PC-3 (cell line): ENCODE results near the gene PEX11B. TPM values are rescaled to one million over a fixed set of nuclear protein-coding genes. Genes with fewer than 3 reads are reported as not detected.

Source experiments
- ATAC-seq: fragments of 200-7000 bp; cut with Tn5 transposase; 2 replicates; pipeline ENCODE4 v1.9.1; 2020; ENCODE audit warnings: mild to moderate bottlenecking, moderate library complexity
- BruUV-seq: library from RNA; stranded (reverse); fragments of 400-500 nt; replicated peaks from 2 replicates; lab custom pipeline; 2021; lab: Mats Ljungman, UMichigan
- CTCF ChIA-PET: fragments of 300-600 bp; sonication (Branson Sonifier 250); formaldehyde crosslinking; loops from one replicate; lab custom pipeline; 2022; ENCODE audit warnings: antibody characterized with exemption; lab: Charles Lee
- POLR2A ChIA-PET: fragments of 300-600 bp; sonication (Branson Sonifier 250); formaldehyde crosslinking; loops from one replicate; lab custom pipeline; 2022; ENCODE audit warnings: antibody characterized with exemption; ENCODE audit not compliant: unreplicated experiment; lab: Charles Lee
- DNase-seq: peaks from one replicate; pipeline ENCODE4 v3.0.0-alpha.2; 2015
- H2AFZ ChIP-seq: fragments of 300-600 bp; sonication (generic); 2 replicates; pipeline ENCODE4 v1.6.0; 2016; ENCODE audit warnings: antibody characterized with exemption, low read length
- H3F3A ChIP-seq: fragments of 300-600 bp; sonication (generic); one replicate; pipeline ENCODE4 v1.6.0; 2017; ENCODE audit warnings: antibody characterized with exemption, low read length, control low read depth, mild to moderate bottlenecking; ENCODE audit not compliant: unreplicated experiment
- H3K27ac ChIP-seq: fragments of 300-600 bp; sonication (generic); 2 replicates; pipeline ENCODE4 v1.5.1; 2016; ENCODE audit warnings: mild to moderate bottlenecking, low read length
- H3K27me3 ChIP-seq: fragments of 300-600 bp; sonication (generic); 2 replicates; pipeline ENCODE4 v1.6.1; 2016; ENCODE audit warnings: low read length, mixed read lengths
- H3K36me3 ChIP-seq: fragments of 300-600 bp; sonication (generic); 2 replicates; pipeline ENCODE4 v1.6.1; 2016; ENCODE audit warnings: low read depth, mixed run types, low read length, mixed read lengths
- H3K4me1 ChIP-seq: fragments of 300-600 bp; sonication (generic); 2 replicates; pipeline ENCODE4 v1.5.1; 2016; ENCODE audit warnings: low read length; ENCODE audit not compliant: insufficient read depth
- H3K4me2 ChIP-seq: fragments of 300-600 bp; sonication (generic); 2 replicates; pipeline ENCODE4 v1.6.0; 2016; ENCODE audit warnings: low read length
- H3K4me3 ChIP-seq: fragments of 300-600 bp; sonication (generic); 2 replicates; pipeline ENCODE4 v1.5.1; 2016; ENCODE audit warnings: mild to moderate bottlenecking, low read length, mixed read lengths
- H3K79me2 ChIP-seq: fragments of 300-600 bp; sonication (generic); 2 replicates; pipeline ENCODE4 v1.6.1; 2017; ENCODE audit warnings: low read length, mixed read lengths
- H3K9ac ChIP-seq: fragments of 300-600 bp; sonication (generic); 2 replicates; pipeline ENCODE4 v1.6.0; 2016; ENCODE audit warnings: mild to moderate bottlenecking, low read length
- H3K9me2 ChIP-seq: fragments of 300-600 bp; sonication (generic); replicated peaks from 2 replicates; pipeline ENCODE4 v1.6.1; 2016; ENCODE audit warnings: mixed run types, low read length, mixed read lengths
- H3K9me3 ChIP-seq: fragments of 300-600 bp; sonication (generic); 2 replicates; pipeline ENCODE4 v1.6.1; 2016; ENCODE audit warnings: low read length, mixed read lengths
- H4K20me1 ChIP-seq: fragments of 300-600 bp; sonication (generic); 2 replicates; pipeline ENCODE4 v1.6.1; 2016; ENCODE audit warnings: low read length, mixed read lengths
- CTCF ChIP-seq: fragments of 300-600 bp; sonication (generic); conservative IDR thresholded peaks from 2 replicates; pipeline ENCODE4 v1.5.1; 2017; ENCODE audit warnings: antibody characterized with exemption, low read depth, mild to moderate bottlenecking, low read length
- EZH2 ChIP-seq: fragments of 300-600 bp; sonication (generic); IDR thresholded peaks from one replicate; pipeline ENCODE4 v1.6.1; 2017; ENCODE audit warnings: antibody characterized with exemption, mild to moderate bottlenecking, low read length; ENCODE audit not compliant: unreplicated experiment
- EZH2phosphoT487 ChIP-seq: fragments of 300-600 bp; sonication (generic); IDR thresholded peaks from 2 replicates; pipeline ENCODE4 v1.6.1; 2018; ENCODE audit warnings: mild to moderate bottlenecking, antibody characterized with exemption, low read length, borderline replicate concordance
- intact Hi-C: fragments of 100-400 bp; cut with micrococcal nuclease; formaldehyde crosslinking; loops from 2 replicates; pipeline ENCODE4 v1.9.0; 2023
- total RNA-seq: library from RNA; depleted of rRNA; stranded (reverse); fragments of >200 nt; gene quantifications from 2 replicates; pipeline ENCODE4 v1.2.3, GENCODE V29; 2014

The PEX11B gene
- total RNA-seq, 1 experiment from 2014 or later: 27.4 TPM

GRCh38 chr1:145952903-145953302 is 34.4 kb upstream of the PEX11B start:
- TF ChIP-seq EZH2 (no peak), CTCF (no peak), EZH2phosphoT487 (no peak)
- no peaks in the 10 kb centered on the region for H3K9me3 ChIP-seq
- no peaks in the 10 kb centered on the region for H3K9me2 ChIP-seq
- H3K9ac ChIP-seq: no peak overlapping the region
- DNase-seq: no peak
- CTCF ChIA-PET: no interaction called here
- H3K36me3 ChIP-seq: no peaks in the 10 kb centered on the region
- peaks cover 24% of the 10 kb centered on the region for H3K79me2 ChIP-seq
- no peak overlapping the region for H2AFZ ChIP-seq
- no peaks in the 10 kb centered on the region for H4K20me1 ChIP-seq
- BruUV-seq: no TSS peak
- H3K4me3 ChIP-seq: no peak overlapping the region
- H3K27me3 ChIP-seq: no peaks in the 10 kb centered on the region
- no peak overlapping the region for H3K27ac ChIP-seq
- no peaks in the 10 kb centered on the region for H3F3A ChIP-seq
- intact Hi-C loops: no loop called here
- no peak for ATAC-seq
- POLR2A ChIA-PET: no interaction called here
- no peak overlapping the region for H3K4me2 ChIP-seq
- H3K4me1 ChIP-seq: peaks cover 19% of the 10 kb centered on the region

GRCh38 chr1:145951526-145951925 is 33.0 kb upstream of the PEX11B start:
- H4K20me1 ChIP-seq: no peaks in the 10 kb centered on the region
- ChIA-PET POLR2A (no interaction called here), CTCF (no interaction called here)
- H3K27me3 ChIP-seq: no peaks in the 10 kb centered on the region
- H3K4me1 ChIP-seq: peaks cover 12% of the 10 kb centered on the region
- H3K9me2 ChIP-seq: no peaks in the 10 kb centered on the region
- H3K9me3 ChIP-seq: no peaks in the 10 kb centered on the region
- DNase-seq: no peak
- H3K79me2 ChIP-seq: peaks cover 18% of the 10 kb centered on the region
- no peak overlapping the region for H3K4me3 ChIP-seq
- intact Hi-C loops: no loop called here
- no peak for ATAC-seq
- H3K4me2 ChIP-seq: no peak overlapping the region
- no peak overlapping the region for H3K27ac ChIP-seq
- no TSS peak for BruUV-seq
- no peaks in the 10 kb centered on the region for H3K36me3 ChIP-seq
- H2AFZ ChIP-seq: no peak overlapping the region
- H3F3A ChIP-seq: no peaks in the 10 kb centered on the region
- TF ChIP-seq EZH2phosphoT487 (no peak), CTCF (no peak), EZH2 (no peak)
- H3K9ac ChIP-seq: no peak overlapping the region

GRCh38 chr1:145949219-145949618 is 30.7 kb upstream of the PEX11B start:
- no peaks in the 10 kb centered on the region for H3K4me1 ChIP-seq
- ATAC-seq: no peak
- no peak for TF ChIP-seq EZH2phosphoT487
- no peak for TF ChIP-seq CTCF
- TF ChIP-seq EZH2: no peak
- no peak overlapping the region for H3K27ac ChIP-seq
- no peaks in the 10 kb centered on the region for H3F3A ChIP-seq
- intact Hi-C loops: no loop called here
- H3K4me2 ChIP-seq: no peak overlapping the region
- no peaks in the 10 kb centered on the region for H3K9me3 ChIP-seq
- no TSS peak for BruUV-seq
- no peaks in the 10 kb centered on the region for H4K20me1 ChIP-seq
- no peak for DNase-seq
- POLR2A ChIA-PET: no interaction called here
- no peaks in the 10 kb centered on the region for H3K36me3 ChIP-seq
- CTCF ChIA-PET: no interaction called here
- no peak overlapping the region for H3K9ac ChIP-seq
- 0 out of 2 replicates have a peak, but pooled peaks cover 4% of the 10 kb centered on the region for H3K79me2 ChIP-seq
- H3K27me3 ChIP-seq: no peaks in the 10 kb centered on the region
- no peak overlapping the region for H3K4me3 ChIP-seq
- no peak overlapping the region for H2AFZ ChIP-seq
- H3K9me2 ChIP-seq: no peaks in the 10 kb centered on the region
